Measurements from ENCODE around the gene TMEM43.

The TMEM43 gene

GRCh38 chr3:14151471-14152083, 26.7 kb downstream of the TMEM43 start:
- DNase-seq (ENCODE audit: low read depth), result no peak

GRCh38 chr3:14152233-14152962, 27.5 kb downstream of the TMEM43 start:
- no peak for DNase-seq (ENCODE audit: low read depth)

GRCh38 chr3:14152963-14153355, 28.1 kb downstream of the TMEM43 start:
- no peak for DNase-seq (ENCODE audit: low read depth)

GRCh38 chr3:14153663-14154062, 28.8 kb downstream of the TMEM43 start:
- no peak for DNase-seq (ENCODE audit: low read depth)

- DNase-seq (ENCODE audit: low read depth), result no peak
Measured at GRCh38 chr3:14154276-14154675, 29.4 kb downstream of the TMEM43 start.

- no peak for DNase-seq (ENCODE audit: low read depth)
Measured at GRCh38 chr3:14154895-14155440, 30.1 kb downstream of the TMEM43 start.

GRCh38 chr3:14156201-14156600, 31.3 kb downstream of the TMEM43 start:
- no peak for DNase-seq (ENCODE audit: low read depth)

- no peak for DNase-seq (ENCODE audit: low read depth)
Measured at GRCh38 chr3:14156843-14157561, 32.1 kb downstream of the TMEM43 start.

- no peak for DNase-seq (ENCODE audit: low read depth)
Measured at GRCh38 chr3:14157951-14158350, 33.1 kb downstream of the TMEM43 start.

- no peak for DNase-seq (ENCODE audit: low read depth)
Measured at GRCh38 chr3:14158370-14158769, 33.5 kb downstream of the TMEM43 start.

GRCh38 chr3:14159426-14159825, 34.6 kb downstream of the TMEM43 start:
- DNase-seq (ENCODE audit: low read depth), result no peak

- no peak for DNase-seq (ENCODE audit: low read depth)
Measured at GRCh38 chr3:14161282-14161681, 36.4 kb downstream of the TMEM43 start.

GRCh38 chr3:14162178-14162577, 37.3 kb downstream of the TMEM43 start:
- no peak for DNase-seq (ENCODE audit: low read depth)

GRCh38 chr3:14166877-14167603, 42.2 kb downstream of the TMEM43 start:
- no peak for DNase-seq (ENCODE audit: low read depth)

- no peak for DNase-seq (ENCODE audit: low read depth)
Measured at GRCh38 chr3:14169435-14169834, 44.6 kb downstream of the TMEM43 start.

- DNase-seq (ENCODE audit: low read depth), result no peak
Measured at GRCh38 chr3:14169871-14170270, 45.0 kb downstream of the TMEM43 start.

GRCh38 chr3:14170531-14171159, 45.8 kb downstream of the TMEM43 start:
- no peak for DNase-seq (ENCODE audit: low read depth)

- DNase-seq (ENCODE audit: low read depth), result no peak
Measured at GRCh38 chr3:14172496-14172895, 47.6 kb downstream of the TMEM43 start.

GRCh38 chr3:14174483-14174882, 49.6 kb downstream of the TMEM43 start:
- no peak for DNase-seq (ENCODE audit: low read depth)

GRCh38 chr3:14175383-14176037, 50.7 kb downstream of the TMEM43 start:
- peak; percentile 13 for DNase-seq (ENCODE audit: low read depth)

- peak; percentile 6 for DNase-seq (ENCODE audit: low read depth)
Measured at GRCh38 chr3:14177580-14178246, 52.9 kb downstream of the TMEM43 start.

All from activated T-cell treated with anti-CD3 and anti-CD28 coated beads for 1 hour (primary cell).